Stomach (tissue), 9 donors: ENCODE data around the gene RPS19. TPM values are rescaled to one million over a fixed set of nuclear protein-coding genes. Genes with fewer than 3 reads are reported as not detected.

Experiments
- DNase-seq, 2 donors: peaks; one replicate each; pipeline versions ENCODE4 v3.0.0 to v3.0.0-alpha.2; 2013 to 2019
- H3K27ac ChIP-seq, 5 donors: fragments of 200-600 bp in 4 of 5; sonication (generic) in 4 of 5; one replicate each; pipeline ENCODE4 v1.5.1; 2013 to 2019; ENCODE audit warnings: mild to moderate bottlenecking in 1 of 5, moderate library complexity in 1 of 5
- H3K27me3 ChIP-seq, 3 donors: fragments of 200-600 bp; sonication (generic); one replicate each; pipeline ENCODE4 v1.5.1; 2017 to 2019; ENCODE audit warnings: mixed run types in 1 of 3
- H3K36me3 ChIP-seq, 4 donors: fragments of 200-600 bp; sonication (generic); 1 replicate in 3 of 4; 2 replicates in 1 of 4; pipeline ENCODE4 v1.5.1; 2016 to 2019
- H3K4me1 ChIP-seq, 4 donors: fragments of 200-600 bp; sonication (generic); one replicate each; pipeline ENCODE4 v1.5.1; 2016 to 2019
- H3K4me3 ChIP-seq, 4 donors: fragments of 200-600 bp; sonication (generic) in 3 of 4; one replicate each; pipeline ENCODE4 v1.5.1; 2016 to 2019; ENCODE audit warnings: mild to moderate bottlenecking in 1 of 4
- H3K9me3 ChIP-seq, 4 donors: fragments of 200-600 bp; sonication (generic); one replicate each; pipeline ENCODE4 v1.5.1; 2016 to 2019
- CTCF ChIP-seq, 7 experiments: fragments of 450-650 bp in 4 of 7; fragments of 200-600 bp in 3 of 7; sonication (generic) in 3 of 7; IDR thresholded peaks; one replicate each; pipeline ENCODE4 v1.5.1; 2016 to 2019; ENCODE audit warnings: antibody characterized with exemption in 7 of 7, control low read depth in 2 of 7, mild to moderate bottlenecking in 1 of 7
- EP300 ChIP-seq: sonication (generic); formaldehyde crosslinking; IDR thresholded peaks from one replicate; pipeline ENCODE4 v1.6.1; 2017; ENCODE audit warnings: antibody characterized with exemption
- POLR2A ChIP-seq, 4 donors: fragments of 450-650 bp; IDR thresholded peaks; one replicate each; pipeline ENCODE4 v1.6.1; 2016; ENCODE audit warnings: antibody characterized with exemption in 4 of 4, control low read depth in 2 of 4, mild to moderate bottlenecking in 1 of 4, moderate library complexity in 1 of 4
- POLR2AphosphoS5 ChIP-seq, 3 donors: sonication (generic); formaldehyde crosslinking; IDR thresholded peaks; one replicate each; pipeline ENCODE4 v1.6.1; 2016; ENCODE audit warnings: antibody characterized with exemption in 3 of 3
- WGBS, 5 donors: extraction: QIAGEN DNeasy Blood & Tissue Kit in 3 of 5; methylation state at CpG; one replicate each; pipeline versions ENCODE4 v1.1.5 to v1.1.7; 2013 to 2018; 5-methylcytosine and 5-hydroxymethylcytosine counted together
- intact Hi-C: fragments of 100-400 bp; cut with DNase I; formaldehyde crosslinking; loops from one replicate; pipeline ENCODE4 v1.15.1; 2023; ENCODE audit warnings: low total_unique reads
- polyA plus RNA-seq, 3 donors: library from polyadenylated mRNA; stranded (reverse); fragments of 200-250 nt; gene quantifications; one replicate each; pipeline ENCODE4 v1.2.3, GENCODE V29; 2013
- total RNA-seq, 5 donors: library from RNA; depleted of rRNA; stranded (reverse); fragments of >200 nt; gene quantifications; one replicate each; pipeline versions ENCODE4 v1.1.0 to v1.2.3, GENCODE V29; 2014 to 2016
- donor health status: healthy with polysubstance abuse.
- donor health status: Bipolar disorder and iron deficiency.
- donor health status: healthy.

RPS19 gene
- total and polyA plus RNA-seq, 8 donors = 394 to 4,242 (median 1,438) TPM

- intact Hi-C loops = no loop called here
- Histone ChIP-seq H3K27me3 (no peaks in the 10 kb centered on the region), H3K4me1 (peaks cover 27 to 72% (median 68%) of the 10 kb centered on the region in 4 donors), H3K9me3 (no peaks in the 10 kb centered on the region), H3K4me3 (peak overlapping the region in 2 of 4 donors; percentile 78 to 79), H3K27ac (no peak overlapping the region), H3K36me3 (peaks cover 51 to 60% (median 57%) of the 10 kb centered on the region in 4 donors)
- WGBS, 5 donors = 41 to 60% (median 47%) methylated on average over 9 of the region's 9 CpGs
- TF ChIP-seq EP300 = no peak
- no peak for TF ChIP-seq CTCF (IDR thresholded peaks at IDR 0.05)
- TF ChIP-seq POLR2AphosphoS5 (IDR thresholded peaks at IDR 0.05) = no peak
- TF ChIP-seq POLR2A (IDR thresholded peaks at IDR 0.05) = no peak
- DNase-seq = no peak
Measured at GRCh38 chr19:41861846-41862245, 1.8 kb downstream of the RPS19 start.

DNA sequence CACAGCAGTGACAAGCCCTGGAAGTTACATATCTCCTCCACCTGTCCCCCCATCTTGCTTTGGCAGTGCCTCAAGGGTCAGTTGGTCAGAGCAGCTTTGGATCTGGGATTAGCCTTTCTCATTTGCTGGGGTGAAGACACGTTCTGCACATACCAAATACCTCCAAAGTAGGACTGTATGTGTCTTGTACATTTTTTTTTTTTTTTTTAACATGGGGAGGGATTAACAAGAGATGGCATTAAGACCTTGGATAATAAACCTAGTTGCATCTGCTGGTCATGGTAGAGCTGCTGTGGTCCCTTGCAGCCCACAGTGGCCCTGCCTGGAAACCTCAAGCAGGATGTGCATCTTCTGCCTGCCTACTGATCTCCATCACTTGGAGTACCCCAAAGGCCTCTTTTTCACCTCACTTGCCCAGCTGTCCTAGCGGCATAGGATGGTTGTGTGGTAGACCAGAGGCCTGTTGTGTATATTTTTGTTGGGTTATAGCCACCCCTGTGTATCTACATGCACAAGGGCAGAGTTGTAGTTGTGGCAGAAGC is 2.5 kb downstream of the RPS19 start:
- Histone ChIP-seq H3K9me3 (no peaks in the 10 kb centered on the region), H3K36me3 (peaks cover 53 to 67% (median 64%) of the 10 kb centered on the region in 4 donors), H3K4me3 (peak overlapping the region in 2 of 4 donors; percentile 78 to 79), H3K27ac (peak overlapping the region in 1 of 5 donors; percentile 7), H3K27me3 (no peaks in the 10 kb centered on the region), H3K4me1 (peaks cover 27 to 79% (median 74%) of the 10 kb centered on the region in 4 donors)
- no peak for TF ChIP-seq POLR2AphosphoS5 (IDR thresholded peaks at IDR 0.05)
- no peak for TF ChIP-seq CTCF (IDR thresholded peaks at IDR 0.05)
- no peak for TF ChIP-seq POLR2A (IDR thresholded peaks at IDR 0.05)
- no peak for TF ChIP-seq EP300
- intact Hi-C loops = no loop called here
- no peak for DNase-seq
- WGBS, 5 donors = 49 to 67% (median 55%) methylated on average over 2 of the region's 2 CpGs

GRCh38 chr19:41863209-41863931 is 3.3 kb downstream of the RPS19 start:
- H3K4me1 ChIP-seq = peaks cover 27 to 86% (median 83%) of the 10 kb centered on the region in 4 donors
- WGBS, 5 donors = 76 to 82% (median 78%) methylated on average over 11 of the region's 11 CpGs
- peak overlapping the region in 1 of 4 donors; percentile 78 for H3K4me3 ChIP-seq
- DNase-seq = no peak
- intact Hi-C loops = no loop called here
- H3K36me3 ChIP-seq = peaks cover 54 to 76% (median 72%) of the 10 kb centered on the region in 4 donors
- H3K27me3 ChIP-seq = no peaks in the 10 kb centered on the region
- H3K9me3 ChIP-seq = no peaks in the 10 kb centered on the region
- TF ChIP-seq POLR2A (IDR thresholded peaks at IDR 0.05) (no peak), CTCF (IDR thresholded peaks at IDR 0.05) (no peak), EP300 (no peak), POLR2AphosphoS5 (IDR thresholded peaks at IDR 0.05) (no peak)
- peak overlapping the region in 1 of 5 donors; percentile 7 for H3K27ac ChIP-seq

GRCh38 chr19:41864374-41864773 is 4.3 kb downstream of the RPS19 start:
- H3K9me3 ChIP-seq = no peaks in the 10 kb centered on the region
- WGBS, 5 donors = 65 to 86% (median 79%) methylated on average over 5 of the region's 5 CpGs
- H3K27me3 ChIP-seq = no peaks in the 10 kb centered on the region
- intact Hi-C loops = no loop called here
- peaks cover 62 to 86% (median 82%) of the 10 kb centered on the region in 4 donors for H3K36me3 ChIP-seq
- no peak for DNase-seq
- H3K4me3 ChIP-seq = no peak overlapping the region
- H3K27ac ChIP-seq = no peak overlapping the region
- TF ChIP-seq POLR2A (IDR thresholded peaks at IDR 0.05) (no peak), EP300 (no peak), CTCF (IDR thresholded peaks at IDR 0.05) (no peak), POLR2AphosphoS5 (IDR thresholded peaks at IDR 0.05) (no peak)
- H3K4me1 ChIP-seq = peaks cover 24 to 88% (median 83%) of the 10 kb centered on the region in 4 donors
